Measurements from ENCODE around the gene FOLR3.
"Not testable (repeated sequence)": the region's sequence is repeated elsewhere in the genome, so short reads cannot be mapped to it uniquely, and the experiment has no call there.

FOLR3 gene

GRCh38 chr11:72140661-72141060 is 5.1 kb downstream of the FOLR3 start:
- Histone ChIP-seq H3K27me3 (replicated peaks; ENCODE audit: control insufficient read depth, insufficient read depth, low read length, poor library complexity, severe bottlenecking) (no peaks in the 10 kb centered on the region), H3K9me3 (ENCODE audit: control insufficient read depth, low read length) (no peaks in the 10 kb centered on the region), H3K36me3 (ENCODE audit: control insufficient read depth, insufficient read depth, low read length) (no peaks in the 10 kb centered on the region), H3K27ac (ENCODE audit: insufficient read depth, low read length, poor library complexity, severe bottlenecking) (no peak overlapping the region), H3K4me3 (ENCODE audit: insufficient read depth, low read depth, low read length, poor library complexity, severe bottlenecking) (no peak overlapping the region), H3K4me1 (ENCODE audit: control insufficient read depth, insufficient read depth, low read length, poor library complexity, severe bottlenecking) (no peaks in the 10 kb centered on the region)
- DNase-seq, result no peak

- H3K27me3 ChIP-seq (replicated peaks; ENCODE audit: control insufficient read depth, insufficient read depth, low read length, poor library complexity, severe bottlenecking), result no peaks in the 10 kb centered on the region
- H3K4me1 ChIP-seq (ENCODE audit: control insufficient read depth, insufficient read depth, low read length, poor library complexity, severe bottlenecking), result no peaks in the 10 kb centered on the region
- H3K36me3 ChIP-seq (ENCODE audit: control insufficient read depth, insufficient read depth, low read length), result no peaks in the 10 kb centered on the region
- no peak overlapping the region for H3K4me3 ChIP-seq (ENCODE audit: insufficient read depth, low read depth, low read length, poor library complexity, severe bottlenecking)
- no peak overlapping the region for H3K27ac ChIP-seq (ENCODE audit: insufficient read depth, low read length, poor library complexity, severe bottlenecking)
- no peak for DNase-seq
- H3K9me3 ChIP-seq (ENCODE audit: control insufficient read depth, low read length), result no peaks in the 10 kb centered on the region
Observed at GRCh38 chr11:72141066-72141465, 5.5 kb downstream of the FOLR3 start.

- not testable (repeated sequence) for H3K27ac ChIP-seq (ENCODE audit: insufficient read depth, low read length, poor library complexity, severe bottlenecking); DNase-seq
Observed at GRCh38 chr11:72142086-72142485, 6.6 kb downstream of the FOLR3 start.

GRCh38 chr11:72142543-72142942 is 7.0 kb downstream of the FOLR3 start:
- H3K36me3 ChIP-seq (ENCODE audit: control insufficient read depth, insufficient read depth, low read length); H3K4me1 ChIP-seq (ENCODE audit: control insufficient read depth, insufficient read depth, low read length, poor library complexity, severe bottlenecking); H3K27ac ChIP-seq (ENCODE audit: insufficient read depth, low read length, poor library complexity, severe bottlenecking): not testable (repeated sequence)

More at GRCh38 chr11:72142086-72142485, 6.6 kb downstream of the FOLR3 start:
- H3K36me3 ChIP-seq (ENCODE audit: control insufficient read depth, insufficient read depth, low read length); H3K27me3 ChIP-seq (replicated peaks; ENCODE audit: control insufficient read depth, insufficient read depth, low read length, poor library complexity, severe bottlenecking); H3K4me3 ChIP-seq (ENCODE audit: insufficient read depth, low read depth, low read length, poor library complexity, severe bottlenecking); H3K9me3 ChIP-seq (ENCODE audit: control insufficient read depth, low read length); H3K4me1 ChIP-seq (ENCODE audit: control insufficient read depth, insufficient read depth, low read length, poor library complexity, severe bottlenecking): not testable (repeated sequence)

GRCh38 chr11:72144807-72145565 is 9.5 kb downstream of the FOLR3 start:
- no peaks in the 10 kb centered on the region for H3K36me3 ChIP-seq (ENCODE audit: control insufficient read depth, insufficient read depth, low read length)
- H3K4me3 ChIP-seq (ENCODE audit: insufficient read depth, low read depth, low read length, poor library complexity, severe bottlenecking), result no peak overlapping the region
- H3K9me3 ChIP-seq (ENCODE audit: control insufficient read depth, low read length), result no peaks in the 10 kb centered on the region
- no peaks in the 10 kb centered on the region for H3K4me1 ChIP-seq (ENCODE audit: control insufficient read depth, insufficient read depth, low read length, poor library complexity, severe bottlenecking)
- no peak overlapping the region for H3K27ac ChIP-seq (ENCODE audit: insufficient read depth, low read length, poor library complexity, severe bottlenecking)
- DNase-seq, result no peak
- no peaks in the 10 kb centered on the region for H3K27me3 ChIP-seq (replicated peaks; ENCODE audit: control insufficient read depth, insufficient read depth, low read length, poor library complexity, severe bottlenecking)

More at GRCh38 chr11:72142543-72142942, 7.0 kb downstream of the FOLR3 start:
- not testable (repeated sequence) for DNase-seq; H3K27me3 ChIP-seq (replicated peaks; ENCODE audit: control insufficient read depth, insufficient read depth, low read length, poor library complexity, severe bottlenecking); H3K4me3 ChIP-seq (ENCODE audit: insufficient read depth, low read depth, low read length, poor library complexity, severe bottlenecking); H3K9me3 ChIP-seq (ENCODE audit: control insufficient read depth, low read length)

- H3K4me1 ChIP-seq (ENCODE audit: control insufficient read depth, insufficient read depth, low read length, poor library complexity, severe bottlenecking), result no peaks in the 10 kb centered on the region
- H3K27ac ChIP-seq (ENCODE audit: insufficient read depth, low read length, poor library complexity, severe bottlenecking), result no peak overlapping the region
- no peak for DNase-seq
- no peak overlapping the region for H3K4me3 ChIP-seq (ENCODE audit: insufficient read depth, low read depth, low read length, poor library complexity, severe bottlenecking)
- no peaks in the 10 kb centered on the region for H3K9me3 ChIP-seq (ENCODE audit: control insufficient read depth, low read length)
- no peaks in the 10 kb centered on the region for H3K36me3 ChIP-seq (ENCODE audit: control insufficient read depth, insufficient read depth, low read length)
- no peaks in the 10 kb centered on the region for H3K27me3 ChIP-seq (replicated peaks; ENCODE audit: control insufficient read depth, insufficient read depth, low read length, poor library complexity, severe bottlenecking)
Observed at GRCh38 chr11:72146625-72147024, 11.1 kb downstream of the FOLR3 start.

- Histone ChIP-seq H3K4me1 (ENCODE audit: control insufficient read depth, insufficient read depth, low read length, poor library complexity, severe bottlenecking) (no peaks in the 10 kb centered on the region), H3K4me3 (ENCODE audit: insufficient read depth, low read depth, low read length, poor library complexity, severe bottlenecking) (no peak overlapping the region), H3K36me3 (ENCODE audit: control insufficient read depth, insufficient read depth, low read length) (no peaks in the 10 kb centered on the region), H3K27ac (ENCODE audit: insufficient read depth, low read length, poor library complexity, severe bottlenecking) (no peak overlapping the region), H3K9me3 (ENCODE audit: control insufficient read depth, low read length) (no peaks in the 10 kb centered on the region), H3K27me3 (replicated peaks; ENCODE audit: control insufficient read depth, insufficient read depth, low read length, poor library complexity, severe bottlenecking) (no peaks in the 10 kb centered on the region)
- no peak for DNase-seq
Observed at GRCh38 chr11:72150882-72151281, 15.4 kb downstream of the FOLR3 start.

- not testable (repeated sequence) for H3K4me3 ChIP-seq (ENCODE audit: insufficient read depth, low read depth, low read length, poor library complexity, severe bottlenecking); H3K27me3 ChIP-seq (replicated peaks; ENCODE audit: control insufficient read depth, insufficient read depth, low read length, poor library complexity, severe bottlenecking); H3K4me1 ChIP-seq (ENCODE audit: control insufficient read depth, insufficient read depth, low read length, poor library complexity, severe bottlenecking); H3K27ac ChIP-seq (ENCODE audit: insufficient read depth, low read length, poor library complexity, severe bottlenecking); H3K36me3 ChIP-seq (ENCODE audit: control insufficient read depth, insufficient read depth, low read length); DNase-seq; H3K9me3 ChIP-seq (ENCODE audit: control insufficient read depth, low read length)
Observed at GRCh38 chr11:72153874-72154273, 18.3 kb downstream of the FOLR3 start.

GRCh38 chr11:72154816-72155215 is 19.3 kb downstream of the FOLR3 start:
- Histone ChIP-seq H3K4me1 (ENCODE audit: control insufficient read depth, insufficient read depth, low read length, poor library complexity, severe bottlenecking) (no peaks in the 10 kb centered on the region), H3K9me3 (ENCODE audit: control insufficient read depth, low read length) (no peaks in the 10 kb centered on the region), H3K4me3 (ENCODE audit: insufficient read depth, low read depth, low read length, poor library complexity, severe bottlenecking) (no peak overlapping the region), H3K36me3 (ENCODE audit: control insufficient read depth, insufficient read depth, low read length) (no peaks in the 10 kb centered on the region), H3K27ac (ENCODE audit: insufficient read depth, low read length, poor library complexity, severe bottlenecking) (no peak overlapping the region), H3K27me3 (replicated peaks; ENCODE audit: control insufficient read depth, insufficient read depth, low read length, poor library complexity, severe bottlenecking) (no peaks in the 10 kb centered on the region)
- no peak for DNase-seq

GRCh38 chr11:72155751-72156150 is 20.2 kb downstream of the FOLR3 start:
- peaks cover 4% of the 10 kb centered on the region for H3K27me3 ChIP-seq (replicated peaks; ENCODE audit: control insufficient read depth, insufficient read depth, low read length, poor library complexity, severe bottlenecking)
- no peak for DNase-seq
- H3K9me3 ChIP-seq (ENCODE audit: control insufficient read depth, low read length), result no peaks in the 10 kb centered on the region
- no peaks in the 10 kb centered on the region for H3K4me1 ChIP-seq (ENCODE audit: control insufficient read depth, insufficient read depth, low read length, poor library complexity, severe bottlenecking)
- no peaks in the 10 kb centered on the region for H3K36me3 ChIP-seq (ENCODE audit: control insufficient read depth, insufficient read depth, low read length)
- no peak overlapping the region for H3K4me3 ChIP-seq (ENCODE audit: insufficient read depth, low read depth, low read length, poor library complexity, severe bottlenecking)
- H3K27ac ChIP-seq (ENCODE audit: insufficient read depth, low read length, poor library complexity, severe bottlenecking), result no peak overlapping the region
